ENCODE results near the gene ABCC4.
"Not testable (repeated sequence)": the region's sequence is repeated elsewhere in the genome, so short reads cannot be mapped to it uniquely, and the experiment has no call there.

The ABCC4 gene

GRCh38 chr13:95284436-95284835 is 16.8 kb downstream of the ABCC4 start:
- Mint-ChIP-seq H3K4me3 (no peak overlapping the region), H3K36me3 (peaks cover 0 to 9% of the 10 kb centered on the region in 2 donors)

GRCh38 chr13:95279016-95279415 is 22.2 kb downstream of the ABCC4 start:
- H3K27me3 Mint-ChIP-seq: no peaks in the 10 kb centered on the region
- H3K36me3 Mint-ChIP-seq: peaks cover 8% of the 10 kb centered on the region in 2 donors
- peaks cover 11 to 24% of the 10 kb centered on the region in 2 donors for H3K4me1 Mint-ChIP-seq
- H3K9me3 Mint-ChIP-seq: peaks cover 0 to 3% of the 10 kb centered on the region in 2 donors
- ATAC-seq (replicated peaks): no peak
- no peak overlapping the region for H3K27ac Mint-ChIP-seq
- DNase-seq: no peak
- H3K4me3 Mint-ChIP-seq: no peak overlapping the region

More at GRCh38 chr13:95284436-95284835, 16.8 kb downstream of the ABCC4 start:
- Mint-ChIP-seq H3K27me3 (no peaks in the 10 kb centered on the region), H3K27ac (no peak overlapping the region), H3K4me1 (peaks cover 11 to 23% of the 10 kb centered on the region in 2 donors), H3K9me3 (peaks cover 0 to 3% of the 10 kb centered on the region in 2 donors)
- DNase-seq (no peak), ATAC-seq (replicated peaks) (no peak)

GRCh38 chr13:95276037-95276505 is 25.2 kb downstream of the ABCC4 start:
- no peak overlapping the region for H3K4me3 Mint-ChIP-seq
- no peak overlapping the region for H3K27ac Mint-ChIP-seq
- H3K4me1 Mint-ChIP-seq: peaks cover 8 to 19% of the 10 kb centered on the region in 2 donors
- DNase-seq (no peak), ATAC-seq (replicated peaks) (no peak)
- no peaks in the 10 kb centered on the region for H3K27me3 Mint-ChIP-seq
- H3K36me3 Mint-ChIP-seq: peaks cover 10 to 12% of the 10 kb centered on the region in 2 donors
- H3K9me3 Mint-ChIP-seq: peaks cover 0 to 1% of the 10 kb centered on the region in 2 donors

- H3K9me3 Mint-ChIP-seq: peaks cover 0 to 1% of the 10 kb centered on the region in 2 donors
- peaks cover 10 to 12% of the 10 kb centered on the region in 2 donors for H3K36me3 Mint-ChIP-seq
- DNase-seq (no peak), ATAC-seq (replicated peaks) (no peak)
- H3K4me1 Mint-ChIP-seq: peaks cover 6 to 14% of the 10 kb centered on the region in 2 donors
- no peak overlapping the region for H3K27ac Mint-ChIP-seq
- no peaks in the 10 kb centered on the region for H3K27me3 Mint-ChIP-seq
- no peak overlapping the region for H3K4me3 Mint-ChIP-seq
These were observed 25.8 kb downstream of the ABCC4 start for GRCh38 chr13:95275322-95276036.

- H3K9me3 Mint-ChIP-seq; H3K27ac Mint-ChIP-seq; H3K4me3 Mint-ChIP-seq; DNase-seq; H3K4me1 Mint-ChIP-seq; ATAC-seq (replicated peaks); H3K27me3 Mint-ChIP-seq: not testable (repeated sequence)
- H3K36me3 Mint-ChIP-seq: peaks cover 6 to 10% of the 10 kb centered on the region in 2 donors
These were observed 27.6 kb downstream of the ABCC4 start for GRCh38 chr13:95273592-95274132.

GRCh38 chr13:95272076-95272475 is 29.2 kb downstream of the ABCC4 start:
- not testable (repeated sequence) for H3K9me3 Mint-ChIP-seq; H3K27ac Mint-ChIP-seq; H3K27me3 Mint-ChIP-seq; DNase-seq; ATAC-seq (replicated peaks); H3K4me3 Mint-ChIP-seq; H3K4me1 Mint-ChIP-seq
- H3K36me3 Mint-ChIP-seq: peaks cover 9 to 15% of the 10 kb centered on the region in 2 donors

- peaks cover 21 to 31% of the 10 kb centered on the region in 2 donors for H3K36me3 Mint-ChIP-seq
- DNase-seq: no peak
- H3K4me3 Mint-ChIP-seq: no peak overlapping the region
- H3K27ac Mint-ChIP-seq: no peak overlapping the region
- peaks cover 0 to 6% of the 10 kb centered on the region in 2 donors for H3K4me1 Mint-ChIP-seq
- H3K9me3 Mint-ChIP-seq: peaks cover 8 to 11% of the 10 kb centered on the region in 2 donors
- ATAC-seq (replicated peaks): no peak
- H3K27me3 Mint-ChIP-seq: no peaks in the 10 kb centered on the region
These were observed 31.5 kb downstream of the ABCC4 start for GRCh38 chr13:95269756-95270155.

- H3K27me3 Mint-ChIP-seq; H3K27ac Mint-ChIP-seq; H3K4me1 Mint-ChIP-seq; H3K4me3 Mint-ChIP-seq; ATAC-seq (replicated peaks); H3K9me3 Mint-ChIP-seq; DNase-seq: not testable (repeated sequence)
- H3K36me3 Mint-ChIP-seq: peaks cover 15 to 34% of the 10 kb centered on the region in 2 donors
These were observed 32.7 kb downstream of the ABCC4 start for GRCh38 chr13:95268343-95269065.

GRCh38 chr13:95267662-95268342 is 33.4 kb downstream of the ABCC4 start:
- no peak for ATAC-seq (replicated peaks)
- Mint-ChIP-seq H3K4me1 (peaks cover 0 to 7% of the 10 kb centered on the region in 2 donors), H3K27me3 (no peaks in the 10 kb centered on the region), H3K27ac (no peak overlapping the region), H3K36me3 (peaks cover 15 to 32% of the 10 kb centered on the region in 2 donors), H3K4me3 (no peak overlapping the region), H3K9me3 (peaks cover 8 to 9% of the 10 kb centered on the region in 2 donors)
- DNase-seq: no peak

- no peak for ATAC-seq (replicated peaks)
- DNase-seq: no peak
- H3K36me3 Mint-ChIP-seq: peaks cover 15 to 36% of the 10 kb centered on the region in 2 donors
- H3K9me3 Mint-ChIP-seq: peaks cover 8 to 9% of the 10 kb centered on the region in 2 donors
- H3K27me3 Mint-ChIP-seq: no peaks in the 10 kb centered on the region
- no peak overlapping the region for H3K4me3 Mint-ChIP-seq
- H3K4me1 Mint-ChIP-seq: peaks cover 0 to 6% of the 10 kb centered on the region in 2 donors
- H3K27ac Mint-ChIP-seq: no peak overlapping the region
These were observed 37.0 kb downstream of the ABCC4 start for GRCh38 chr13:95264225-95264624.

GRCh38 chr13:95262837-95263384 is 38.3 kb downstream of the ABCC4 start:
- ATAC-seq (replicated peaks) (no peak), DNase-seq (no peak)
- peaks cover 8 to 13% of the 10 kb centered on the region in 2 donors for H3K9me3 Mint-ChIP-seq
- peaks cover 4 to 6% of the 10 kb centered on the region in 2 donors for H3K4me1 Mint-ChIP-seq
- no peak overlapping the region for H3K4me3 Mint-ChIP-seq
- peaks cover 19 to 40% of the 10 kb centered on the region in 2 donors for H3K36me3 Mint-ChIP-seq
- H3K27me3 Mint-ChIP-seq: no peaks in the 10 kb centered on the region
- H3K27ac Mint-ChIP-seq: no peak overlapping the region

GRCh38 chr13:95261956-95262355 is 39.3 kb downstream of the ABCC4 start:
- H3K36me3 Mint-ChIP-seq: peaks cover 17 to 38% of the 10 kb centered on the region in 2 donors
- peaks cover 4 to 6% of the 10 kb centered on the region in 2 donors for H3K4me1 Mint-ChIP-seq
- no peak for ATAC-seq (replicated peaks)
- no peaks in the 10 kb centered on the region for H3K27me3 Mint-ChIP-seq
- H3K27ac Mint-ChIP-seq: no peak overlapping the region
- no peak overlapping the region for H3K4me3 Mint-ChIP-seq
- DNase-seq: no peak
- H3K9me3 Mint-ChIP-seq: peaks cover 4 to 9% of the 10 kb centered on the region in 2 donors

- H3K36me3 Mint-ChIP-seq: peaks cover 9 to 26% of the 10 kb centered on the region in 2 donors
- peak in 1 of 2 donors; percentile 56 for ATAC-seq (replicated peaks)
- H3K9me3 Mint-ChIP-seq: peaks cover 0 to 4% of the 10 kb centered on the region in 2 donors
- no peak overlapping the region for H3K4me3 Mint-ChIP-seq
- H3K4me1 Mint-ChIP-seq: peaks cover 4 to 6% of the 10 kb centered on the region in 2 donors
- H3K27ac Mint-ChIP-seq: peak overlapping the region; percentile 33
- no peaks in the 10 kb centered on the region for H3K27me3 Mint-ChIP-seq
- DNase-seq: no peak
These were observed 41.2 kb downstream of the ABCC4 start for GRCh38 chr13:95260031-95260525.

All from stimulated activated naive B cell treated with anti-CD40 and anti-IgM and Interleukin-4, amounts not matched to agents 10 μg/mL and 1 μg/mL and 100 μg/mL, for 72 hours (primary cell).